Stomach (tissue), 9 donors: ENCODE results near the gene PTPRK. TPM values are rescaled to one million over a fixed set of nuclear protein-coding genes. Genes with fewer than 3 reads are reported as not detected.

Experiments used
- DNase-seq, 2 donors: peaks; one replicate each; pipeline versions ENCODE4 v3.0.0 to v3.0.0-alpha.2; 2013 to 2019
- H3K27ac ChIP-seq, 5 donors: fragments of 200-600 bp in 4 of 5; sonication (generic) in 4 of 5; one replicate each; pipeline ENCODE4 v1.5.1; 2013 to 2019; ENCODE audit warnings: mild to moderate bottlenecking in 1 of 5, moderate library complexity in 1 of 5
- H3K27me3 ChIP-seq, 3 donors: fragments of 200-600 bp; sonication (generic); one replicate each; pipeline ENCODE4 v1.5.1; 2017 to 2019; ENCODE audit warnings: mixed run types in 1 of 3
- H3K36me3 ChIP-seq, 4 donors: fragments of 200-600 bp; sonication (generic); 1 replicate in 3 of 4; 2 replicates in 1 of 4; pipeline ENCODE4 v1.5.1; 2016 to 2019
- H3K4me1 ChIP-seq, 4 donors: fragments of 200-600 bp; sonication (generic); one replicate each; pipeline ENCODE4 v1.5.1; 2016 to 2019
- H3K4me3 ChIP-seq, 4 donors: fragments of 200-600 bp; sonication (generic) in 3 of 4; one replicate each; pipeline ENCODE4 v1.5.1; 2016 to 2019; ENCODE audit warnings: mild to moderate bottlenecking in 1 of 4
- H3K9me3 ChIP-seq, 4 donors: fragments of 200-600 bp; sonication (generic); one replicate each; pipeline ENCODE4 v1.5.1; 2016 to 2019
- EP300 ChIP-seq: sonication (generic); formaldehyde crosslinking; IDR thresholded peaks from one replicate; pipeline ENCODE4 v1.6.1; 2017; ENCODE audit warnings: antibody characterized with exemption
- POLR2A ChIP-seq, 4 donors: fragments of 450-650 bp; IDR thresholded peaks; one replicate each; pipeline ENCODE4 v1.6.1; 2016; ENCODE audit warnings: antibody characterized with exemption in 4 of 4, control low read depth in 2 of 4, mild to moderate bottlenecking in 1 of 4, moderate library complexity in 1 of 4
- POLR2AphosphoS5 ChIP-seq, 3 donors: sonication (generic); formaldehyde crosslinking; IDR thresholded peaks; one replicate each; pipeline ENCODE4 v1.6.1; 2016; ENCODE audit warnings: antibody characterized with exemption in 3 of 3
- WGBS, 5 donors: extraction: QIAGEN DNeasy Blood & Tissue Kit in 3 of 5; methylation state at CpG; one replicate each; pipeline versions ENCODE4 v1.1.5 to v1.1.7; 2013 to 2018; 5-methylcytosine and 5-hydroxymethylcytosine counted together
- intact Hi-C: fragments of 100-400 bp; cut with DNase I; formaldehyde crosslinking; loops from one replicate; pipeline ENCODE4 v1.15.1; 2023; ENCODE audit warnings: low total_unique reads
- polyA plus RNA-seq, 3 donors: library from polyadenylated mRNA; stranded (reverse); fragments of 200-250 nt; gene quantifications; one replicate each; pipeline ENCODE4 v1.2.3, GENCODE V29; 2013
- total RNA-seq, 5 donors: library from RNA; depleted of rRNA; stranded (reverse); fragments of >200 nt; gene quantifications; one replicate each; pipeline versions ENCODE4 v1.1.0 to v1.2.3, GENCODE V29; 2014 to 2016
- TF ChIP-seq, protein P1 (sequence below), 7 experiments: fragments of 450-650 bp in 4 of 7; fragments of 200-600 bp in 3 of 7; sonication (generic) in 3 of 7; IDR thresholded peaks; one replicate each; pipeline ENCODE4 v1.5.1; 2016 to 2019; ENCODE audit warnings: antibody characterized with exemption in 7 of 7, control low read depth in 2 of 7, mild to moderate bottlenecking in 1 of 7
- donor health status: healthy with polysubstance abuse.
- donor health status: Bipolar disorder and iron deficiency.
- donor health status: healthy.

Gene PTPRK
- total and polyA plus RNA-seq, 8 donors: 7.0 to 644 (median 114) TPM

- no peak for DNase-seq
- no peak overlapping the region for H3K4me3 ChIP-seq
- H3K4me1 ChIP-seq: peaks cover 11 to 67% (median 33%) of the 10 kb centered on the region in 4 donors
- WGBS, 5 donors: 30 to 69% (median 63%) methylated on average over 1 of the region's 1 CpG
- peak overlapping the region in 1 of 5 donors; percentile 52 for H3K27ac ChIP-seq
- intact Hi-C loops: no loop called here
- no peak for TF ChIP-seq EP300
- no peaks in the 10 kb centered on the region for H3K36me3 ChIP-seq
- H3K9me3 ChIP-seq: no peaks in the 10 kb centered on the region
- no peaks in the 10 kb centered on the region for H3K27me3 ChIP-seq
Measured at GRCh38 chr6:128352366-128352765, 168.0 kb downstream of the PTPRK start.

DNA sequence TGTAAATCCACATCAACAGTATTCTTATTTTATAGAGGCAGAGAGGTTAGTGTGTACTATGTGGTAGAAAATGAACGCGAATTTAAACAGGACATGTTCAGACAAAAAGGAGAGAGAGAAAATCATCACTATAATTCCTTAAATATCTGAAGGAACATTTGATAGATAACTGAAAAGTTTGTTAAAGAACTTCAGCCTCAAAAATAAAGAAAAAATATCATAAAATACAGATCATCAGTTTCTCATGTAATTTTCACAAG, 169.2 kb downstream of the PTPRK start:
- TF ChIP-seq, protein P1, sequence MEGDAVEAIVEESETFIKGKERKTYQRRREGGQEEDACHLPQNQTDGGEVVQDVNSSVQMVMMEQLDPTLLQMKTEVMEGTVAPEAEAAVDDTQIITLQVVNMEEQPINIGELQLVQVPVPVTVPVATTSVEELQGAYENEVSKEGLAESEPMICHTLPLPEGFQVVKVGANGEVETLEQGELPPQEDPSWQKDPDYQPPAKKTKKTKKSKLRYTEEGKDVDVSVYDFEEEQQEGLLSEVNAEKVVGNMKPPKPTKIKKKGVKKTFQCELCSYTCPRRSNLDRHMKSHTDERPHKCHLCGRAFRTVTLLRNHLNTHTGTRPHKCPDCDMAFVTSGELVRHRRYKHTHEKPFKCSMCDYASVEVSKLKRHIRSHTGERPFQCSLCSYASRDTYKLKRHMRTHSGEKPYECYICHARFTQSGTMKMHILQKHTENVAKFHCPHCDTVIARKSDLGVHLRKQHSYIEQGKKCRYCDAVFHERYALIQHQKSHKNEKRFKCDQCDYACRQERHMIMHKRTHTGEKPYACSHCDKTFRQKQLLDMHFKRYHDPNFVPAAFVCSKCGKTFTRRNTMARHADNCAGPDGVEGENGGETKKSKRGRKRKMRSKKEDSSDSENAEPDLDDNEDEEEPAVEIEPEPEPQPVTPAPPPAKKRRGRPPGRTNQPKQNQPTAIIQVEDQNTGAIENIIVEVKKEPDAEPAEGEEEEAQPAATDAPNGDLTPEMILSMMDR (IDR thresholded peaks at IDR 0.05): no peak
- TF ChIP-seq POLR2A (IDR thresholded peaks at IDR 0.05) (no peak), EP300 (no peak), POLR2AphosphoS5 (IDR thresholded peaks at IDR 0.05) (no peak)
- DNase-seq: no peak
- Histone ChIP-seq H3K9me3 (no peaks in the 10 kb centered on the region), H3K27me3 (no peaks in the 10 kb centered on the region), H3K4me3 (no peak overlapping the region), H3K36me3 (no peaks in the 10 kb centered on the region), H3K4me1 (peaks cover 11 to 72% (median 33%) of the 10 kb centered on the region in 4 donors), H3K27ac (no peak overlapping the region)
- intact Hi-C loops: no loop called here
- WGBS, 5 donors: 56 to 66% (median 62%) methylated on average over 2 of the region's 2 CpGs

DNA sequence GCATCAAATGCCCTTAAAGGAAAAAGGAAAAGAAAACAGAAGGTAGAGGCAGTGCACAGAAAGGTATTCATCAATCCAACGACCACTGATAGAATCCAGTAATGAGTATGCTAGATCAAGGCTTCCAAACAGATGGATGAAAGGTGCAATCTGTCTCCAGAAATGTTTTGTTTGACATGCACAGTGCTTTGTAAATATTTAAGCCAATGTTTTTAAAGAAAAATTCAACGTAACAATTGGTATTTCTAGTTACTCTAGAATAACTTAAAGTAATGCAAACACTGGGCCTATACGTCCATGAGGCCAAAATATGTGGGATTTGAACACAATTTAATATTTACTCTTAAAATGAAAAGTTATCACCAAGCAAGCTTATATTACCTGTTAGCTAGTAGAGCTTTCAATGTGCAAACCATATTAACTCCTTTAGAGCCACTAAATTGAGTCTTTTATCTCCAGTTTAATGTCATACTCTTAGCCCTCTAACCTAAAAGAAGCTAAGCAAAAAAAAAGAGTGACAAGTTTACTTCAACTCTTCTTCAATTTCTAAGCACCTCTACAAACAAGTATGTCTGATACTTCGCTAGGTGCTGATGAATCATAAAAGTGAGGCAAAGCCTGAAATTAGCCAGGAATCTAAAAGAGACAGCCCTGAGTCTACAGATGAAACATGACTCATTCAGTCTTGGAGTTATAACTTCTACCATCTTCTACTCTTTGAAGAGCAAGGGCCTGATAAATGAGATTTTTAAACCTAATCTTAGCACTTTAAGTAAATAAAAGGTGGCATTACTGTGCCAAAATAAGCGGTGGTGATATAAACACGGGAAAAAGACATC, 169.8 kb downstream of the PTPRK start:
- 28 to 49% (median 40%) methylated on average over 6 of the region's 6 CpGs for WGBS, 5 donors
- Histone ChIP-seq H3K9me3 (no peaks in the 10 kb centered on the region), H3K4me1 (peaks cover 11 to 76% (median 33%) of the 10 kb centered on the region in 4 donors), H3K27me3 (no peaks in the 10 kb centered on the region), H3K4me3 (no peak overlapping the region), H3K36me3 (no peaks in the 10 kb centered on the region), H3K27ac (peak overlapping the region in 1 of 5 donors; percentile 6)
- intact Hi-C loops: no loop called here
- TF ChIP-seq POLR2A (IDR thresholded peaks at IDR 0.05): no peak
- TF ChIP-seq POLR2AphosphoS5 (IDR thresholded peaks at IDR 0.05): no peak
- no peak for DNase-seq

GRCh38 chr6:128347123-128347522, 173.3 kb downstream of the PTPRK start:
- H3K27me3 ChIP-seq: no peaks in the 10 kb centered on the region
- no peaks in the 10 kb centered on the region for H3K9me3 ChIP-seq
- H3K27ac ChIP-seq: no peak overlapping the region
- peaks cover 11 to 79% (median 38%) of the 10 kb centered on the region in 4 donors for H3K4me1 ChIP-seq
- DNase-seq: no peak
- intact Hi-C loops: no loop called here
- WGBS, 5 donors: 64 to 79% (median 70%) methylated on average over 3 of the region's 3 CpGs
- no peak overlapping the region for H3K4me3 ChIP-seq
- no peaks in the 10 kb centered on the region for H3K36me3 ChIP-seq
- no peak for TF ChIP-seq POLR2A (IDR thresholded peaks at IDR 0.05)
- no peak for TF ChIP-seq EP300
- TF ChIP-seq, protein P1 (IDR thresholded peaks at IDR 0.05): no peak
- no peak for TF ChIP-seq POLR2AphosphoS5 (IDR thresholded peaks at IDR 0.05)

GRCh38 chr6:128346569-128346968, 173.8 kb downstream of the PTPRK start:
- Histone ChIP-seq H3K4me1 (peaks cover 11 to 83% (median 38%) of the 10 kb centered on the region in 4 donors), H3K27me3 (no peaks in the 10 kb centered on the region), H3K27ac (no peak overlapping the region), H3K4me3 (no peak overlapping the region), H3K9me3 (no peaks in the 10 kb centered on the region), H3K36me3 (no peaks in the 10 kb centered on the region)
- no peak for DNase-seq
- TF ChIP-seq POLR2A (IDR thresholded peaks at IDR 0.05): no peak
- TF ChIP-seq, protein P1 (IDR thresholded peaks at IDR 0.05): no peak
- TF ChIP-seq EP300: no peak
- no peak for TF ChIP-seq POLR2AphosphoS5 (IDR thresholded peaks at IDR 0.05)
- intact Hi-C loops: no loop called here
- WGBS, 5 donors: 50 to 72% (median 58%) methylated on average over 1 of the region's 1 CpG
